ENCODE results near the gene PLCB3. TPM values are rescaled to one million over a fixed set of nuclear protein-coding genes. Genes with fewer than 3 reads are reported as not detected.

Gene PLCB3
- total RNA-seq, 1 experiment from 2014 or later, result 40.6 TPM

- H3K9me3 Mint-ChIP-seq (ENCODE audit: unreplicated experiment), result no peaks in the 10 kb centered on the region
- intact Hi-C loops (cut with micrococcal nuclease; ENCODE audit: unreplicated experiment), result no loop called here
- H3K27ac Mint-ChIP-seq (ENCODE audit: unreplicated experiment), result no peak overlapping the region
- H3K4me3 Mint-ChIP-seq (ENCODE audit: unreplicated experiment), result peak overlapping the region; percentile 83
- peaks cover 30% of the 10 kb centered on the region for H3K36me3 Mint-ChIP-seq (ENCODE audit: insufficient read depth, unreplicated experiment)
- H3K4me3 ChIP-seq (ENCODE audit: low read depth, low read length), result no peak overlapping the region
- DNase-seq, result no peak
- ChIA-PET CTCF (interaction anchor here (1.0 kb wide), 1 partner anchor 12 kb away, joined by 4 read pairs; no protein-coding TSS in a partner anchor), POLR2A (no interaction called here)
- BruUV-seq (replicated peaks), result no TSS peak
- no peaks in the 10 kb centered on the region for H3K4me1 Mint-ChIP-seq (ENCODE audit: low read depth, unreplicated experiment)
- no peaks in the 10 kb centered on the region for H3K27me3 ChIP-seq (replicated peaks; ENCODE audit: control insufficient read depth, insufficient read depth, low read length)
- H3K27me3 Mint-ChIP-seq (ENCODE audit: insufficient read depth, unreplicated experiment), result no peaks in the 10 kb centered on the region
- no peaks in the 10 kb centered on the region for H3K9me3 ChIP-seq
- peaks cover 2% of the 10 kb centered on the region; the same call in 1 of the 2 replicates for H3K36me3 ChIP-seq (ENCODE audit: control insufficient read depth, insufficient read depth, low read length)
- peaks cover 27% of the 10 kb centered on the region for H3K4me1 ChIP-seq
- no peak for TF ChIP-seq CTCF (IDR thresholded peaks at IDR 0.05; ENCODE audit: insufficient read depth in 1 of 2, low read depth in 1 of 2, low read length in 1 of 2, severe bottlenecking in 1 of 2, unreplicated experiment in 1 of 2)
These were observed 18.4 kb upstream of the PLCB3 start for GRCh38 chr11:64232967-64233315.

GRCh38 chr11:64233913-64234586 is 17.3 kb upstream of the PLCB3 start, which contains the start of gene VEGFB:
Gene VEGFB (plus strand): TSS chr11:64234584. CDS start chr11:64234834, 250 bp downstream.
- TF ChIP-seq CTCF (IDR thresholded peaks at IDR 0.05; ENCODE audit: insufficient read depth in 1 of 2, low read depth in 1 of 2, low read length in 1 of 2, severe bottlenecking in 1 of 2, unreplicated experiment in 1 of 2), result no peak
- peaks cover 24% of the 10 kb centered on the region for H3K4me1 ChIP-seq
- H3K36me3 ChIP-seq (ENCODE audit: control insufficient read depth, insufficient read depth, low read length), result peaks cover 2% of the 10 kb centered on the region
- peak within 1 kb of the TSS; percentile 79 for H3K4me3 Mint-ChIP-seq (ENCODE audit: unreplicated experiment)
- intact Hi-C loops (cut with micrococcal nuclease; ENCODE audit: unreplicated experiment), result loop anchor here (1.0 kb wide), 1 partner anchor 30 kb away; no protein-coding TSS in a partner anchor
- TSS peak; percentile 30 for BruUV-seq (replicated peaks)
- DNase-seq, result peak; percentile 77 to 84
- peaks cover 30% of the 10 kb centered on the region for H3K36me3 Mint-ChIP-seq (ENCODE audit: insufficient read depth, unreplicated experiment)
- ChIA-PET CTCF (interaction anchor here (1.0 kb wide), 1 partner anchor 11 kb away, joined by 4 read pairs; no protein-coding TSS in a partner anchor), POLR2A (no interaction called here)
- no peaks in the 10 kb centered on the region for H3K27me3 Mint-ChIP-seq (ENCODE audit: insufficient read depth, unreplicated experiment)
- peak within 1 kb of the TSS; percentile 48 for H3K27ac Mint-ChIP-seq (ENCODE audit: unreplicated experiment)
- H3K9me3 Mint-ChIP-seq (ENCODE audit: unreplicated experiment), result no peaks in the 10 kb centered on the region
- H3K4me1 Mint-ChIP-seq (ENCODE audit: low read depth, unreplicated experiment), result no peaks in the 10 kb centered on the region
- peak within 1 kb of the TSS; percentile 77 for H3K4me3 ChIP-seq (ENCODE audit: low read depth, low read length)
- no peaks in the 10 kb centered on the region for H3K9me3 ChIP-seq
- no peaks in the 10 kb centered on the region for H3K27me3 ChIP-seq (replicated peaks; ENCODE audit: control insufficient read depth, insufficient read depth, low read length)

GRCh38 chr11:64234647-64235379 is 16.5 kb upstream of the PLCB3 start:
- ChIA-PET CTCF (no interaction called here), POLR2A (no interaction called here)
- H3K4me3 ChIP-seq (ENCODE audit: low read depth, low read length), result peak overlapping the region; percentile 77
- no peaks in the 10 kb centered on the region for H3K27me3 ChIP-seq (replicated peaks; ENCODE audit: control insufficient read depth, insufficient read depth, low read length)
- H3K9me3 ChIP-seq, result no peaks in the 10 kb centered on the region
- Mint-ChIP-seq H3K36me3 (ENCODE audit: insufficient read depth, unreplicated experiment) (peaks cover 31% of the 10 kb centered on the region), H3K27me3 (ENCODE audit: insufficient read depth, unreplicated experiment) (no peaks in the 10 kb centered on the region), H3K4me3 (ENCODE audit: unreplicated experiment) (peak overlapping the region; percentile 78), H3K4me1 (ENCODE audit: low read depth, unreplicated experiment) (peaks cover under 1% of the 10 kb centered on the region), H3K9me3 (ENCODE audit: unreplicated experiment) (no peaks in the 10 kb centered on the region), H3K27ac (ENCODE audit: unreplicated experiment) (peak overlapping the region; percentile 27)
- no peak for TF ChIP-seq CTCF (IDR thresholded peaks at IDR 0.05; ENCODE audit: insufficient read depth in 1 of 2, low read depth in 1 of 2, low read length in 1 of 2, severe bottlenecking in 1 of 2, unreplicated experiment in 1 of 2)
- peaks cover 21% of the 10 kb centered on the region for H3K4me1 ChIP-seq
- peak in 1 of 2 experiments; percentile 66 for DNase-seq
- H3K36me3 ChIP-seq (ENCODE audit: control insufficient read depth, insufficient read depth, low read length), result peaks cover 2% of the 10 kb centered on the region
- no TSS peak for BruUV-seq (replicated peaks)
- intact Hi-C loops (cut with micrococcal nuclease; ENCODE audit: unreplicated experiment), result loop anchor here (1.0 kb wide), 1 partner anchor 31 kb away; no protein-coding TSS in a partner anchor
